HG02588 (cell line): Measurements from ENCODE around the gene GPR162.
A peak's percentile ranks its signal among the peaks of the same experiment; 100 is the strongest.

Experiments used
- ATAC-seq: cut with Tn5 transposase; IDR thresholded peaks from one replicate; pipeline ENCODE4 v1.9.1; 2021; ENCODE audit warnings: mild to moderate bottlenecking, moderate library complexity; ENCODE audit not compliant: unreplicated experiment

GPR162 gene, protein sequence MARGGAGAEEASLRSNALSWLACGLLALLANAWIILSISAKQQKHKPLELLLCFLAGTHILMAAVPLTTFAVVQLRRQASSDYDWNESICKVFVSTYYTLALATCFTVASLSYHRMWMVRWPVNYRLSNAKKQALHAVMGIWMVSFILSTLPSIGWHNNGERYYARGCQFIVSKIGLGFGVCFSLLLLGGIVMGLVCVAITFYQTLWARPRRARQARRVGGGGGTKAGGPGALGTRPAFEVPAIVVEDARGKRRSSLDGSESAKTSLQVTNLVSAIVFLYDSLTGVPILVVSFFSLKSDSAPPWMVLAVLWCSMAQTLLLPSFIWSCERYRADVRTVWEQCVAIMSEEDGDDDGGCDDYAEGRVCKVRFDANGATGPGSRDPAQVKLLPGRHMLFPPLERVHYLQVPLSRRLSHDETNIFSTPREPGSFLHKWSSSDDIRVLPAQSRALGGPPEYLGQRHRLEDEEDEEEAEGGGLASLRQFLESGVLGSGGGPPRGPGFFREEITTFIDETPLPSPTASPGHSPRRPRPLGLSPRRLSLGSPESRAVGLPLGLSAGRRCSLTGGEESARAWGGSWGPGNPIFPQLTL

GRCh38 chr12:6821591-6822425 lies at the start of gene GPR162:
Gene GPR162, plus strand, starts transcription at chr12:6821821. Its CDS starts 2,078 bp downstream, at chr12:6823899.
- ATAC-seq: no peak

- no peak for ATAC-seq
Measured at GRCh38 chr12:6772331-6772695, 49.3 kb upstream of the GPR162 start, which contains the start of gene LAG3. Gene LAG3, plus strand, starts transcription at chr12:6772520. Its CDS starts 333 bp downstream, at chr12:6772853.

- no peak for ATAC-seq
Measured at GRCh38 chr12:6772726-6773589, 48.7 kb upstream of the GPR162 start.

GRCh38 chr12:6773590-6774351 lies 47.9 kb upstream of the GPR162 start:
- ATAC-seq: no peak

GRCh38 chr12:6774499-6775062 lies 47.0 kb upstream of the GPR162 start:
- ATAC-seq: no peak

DNA sequence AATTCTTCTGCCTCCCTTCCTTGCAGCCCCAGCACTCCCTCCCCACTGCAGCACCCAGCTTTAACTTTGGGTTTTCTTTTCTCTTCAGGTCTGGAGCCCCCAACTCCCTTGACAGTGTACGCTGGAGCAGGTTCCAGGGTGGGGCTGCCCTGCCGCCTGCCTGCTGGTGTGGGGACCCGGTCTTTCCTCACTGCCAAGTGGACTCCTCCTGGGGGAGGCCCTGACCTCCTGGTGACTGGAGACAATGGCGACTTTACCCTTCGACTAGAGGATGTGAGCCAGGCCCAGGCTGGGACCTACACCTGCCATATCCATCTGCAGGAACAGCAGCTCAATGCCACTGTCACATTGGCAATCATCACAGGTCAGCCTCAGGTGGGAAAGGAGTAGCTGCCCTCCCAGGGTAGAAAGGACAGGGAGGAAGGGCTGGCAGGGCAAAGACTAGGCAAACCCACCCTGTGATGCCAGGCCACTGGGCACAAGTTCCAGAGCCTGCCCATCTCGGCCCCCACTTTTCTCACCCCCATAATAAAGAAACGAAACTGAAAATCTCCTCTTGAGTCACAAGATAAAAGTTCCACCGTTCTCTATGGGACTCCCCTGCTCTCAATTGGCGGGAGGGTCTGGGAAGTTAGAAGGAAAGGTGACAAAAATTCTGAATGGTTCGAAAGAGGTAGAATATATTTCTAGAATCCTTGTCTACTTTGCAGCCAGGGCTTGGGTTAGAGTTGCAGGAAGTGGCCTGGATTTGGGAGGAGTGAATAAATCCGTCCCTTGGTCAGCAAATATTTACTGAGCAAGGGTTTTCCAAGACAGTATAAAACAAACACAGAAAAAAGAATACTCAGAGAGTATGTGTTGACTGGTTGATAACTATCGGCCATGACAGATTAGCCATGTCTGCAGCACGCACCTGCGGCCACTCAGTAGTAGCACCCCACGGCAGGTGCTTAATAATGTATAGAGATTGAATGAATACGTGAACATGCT lies 46.1 kb upstream of the GPR162 start:
- ATAC-seq: no peak

- ATAC-seq: no peak
Measured at GRCh38 chr12:6777386-6777785, 44.2 kb upstream of the GPR162 start.

DNA sequence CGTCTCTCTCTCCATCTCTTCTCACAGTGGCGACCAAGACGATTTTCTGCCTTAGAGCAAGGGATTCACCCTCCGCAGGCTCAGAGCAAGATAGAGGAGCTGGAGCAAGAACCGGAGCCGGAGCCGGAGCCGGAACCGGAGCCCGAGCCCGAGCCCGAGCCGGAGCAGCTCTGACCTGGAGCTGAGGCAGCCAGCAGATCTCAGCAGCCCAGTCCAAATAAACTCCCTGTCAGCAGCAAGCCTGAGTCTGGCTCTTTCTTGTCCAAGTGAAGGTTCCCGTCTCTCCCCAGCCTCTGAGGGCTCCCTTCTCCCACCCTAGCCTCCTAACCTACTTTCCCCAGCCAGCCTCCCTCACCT lies 43.4 kb upstream of the GPR162 start:
- no peak for ATAC-seq

DNA sequence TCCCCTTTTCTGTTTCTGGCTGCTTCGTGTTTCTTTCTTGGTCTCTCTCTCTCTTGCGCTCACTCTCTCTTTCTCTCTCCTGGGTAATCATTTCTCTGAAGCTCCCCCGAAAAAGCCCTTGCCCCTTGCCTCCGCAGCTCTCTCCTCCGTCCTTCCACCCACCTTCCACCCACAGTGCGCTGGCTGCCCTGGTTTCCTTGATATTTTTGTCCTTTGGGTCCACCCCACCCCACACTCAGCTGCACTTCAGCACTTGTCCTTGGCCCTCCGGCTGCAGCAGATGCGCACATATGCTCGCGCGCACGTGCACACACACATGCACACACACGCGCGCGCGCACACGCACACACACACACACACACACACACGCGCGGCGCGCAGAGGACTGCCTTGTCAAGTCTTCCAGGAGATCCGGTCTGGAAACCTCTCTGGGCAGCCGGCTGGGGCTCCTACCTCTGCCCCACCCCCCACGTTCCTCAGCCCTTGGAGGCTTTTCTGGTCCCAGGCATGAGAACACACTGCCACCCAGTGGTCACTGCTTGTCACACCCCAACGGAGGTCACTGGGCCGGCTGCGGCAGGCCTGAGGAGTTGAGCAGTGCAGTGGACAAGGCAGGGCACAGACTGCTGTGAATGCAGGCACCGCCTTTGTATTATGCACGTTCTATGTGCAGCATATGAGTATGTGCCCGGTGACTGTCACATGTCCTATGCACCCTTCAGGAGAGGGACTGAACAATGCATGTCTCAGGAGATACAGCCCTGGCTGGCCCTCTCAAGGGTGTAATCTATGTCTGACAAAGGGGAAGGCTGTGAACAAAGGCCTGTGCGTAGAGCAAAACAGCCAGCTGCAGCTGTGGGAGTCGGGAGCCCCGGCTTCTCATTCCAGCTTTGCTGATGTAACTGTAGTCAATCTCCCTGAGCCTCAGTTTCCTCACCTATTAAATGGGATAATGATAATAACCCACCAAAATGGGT lies 42.8 kb upstream of the GPR162 start:
- ATAC-seq: peak; percentile 75

DNA sequence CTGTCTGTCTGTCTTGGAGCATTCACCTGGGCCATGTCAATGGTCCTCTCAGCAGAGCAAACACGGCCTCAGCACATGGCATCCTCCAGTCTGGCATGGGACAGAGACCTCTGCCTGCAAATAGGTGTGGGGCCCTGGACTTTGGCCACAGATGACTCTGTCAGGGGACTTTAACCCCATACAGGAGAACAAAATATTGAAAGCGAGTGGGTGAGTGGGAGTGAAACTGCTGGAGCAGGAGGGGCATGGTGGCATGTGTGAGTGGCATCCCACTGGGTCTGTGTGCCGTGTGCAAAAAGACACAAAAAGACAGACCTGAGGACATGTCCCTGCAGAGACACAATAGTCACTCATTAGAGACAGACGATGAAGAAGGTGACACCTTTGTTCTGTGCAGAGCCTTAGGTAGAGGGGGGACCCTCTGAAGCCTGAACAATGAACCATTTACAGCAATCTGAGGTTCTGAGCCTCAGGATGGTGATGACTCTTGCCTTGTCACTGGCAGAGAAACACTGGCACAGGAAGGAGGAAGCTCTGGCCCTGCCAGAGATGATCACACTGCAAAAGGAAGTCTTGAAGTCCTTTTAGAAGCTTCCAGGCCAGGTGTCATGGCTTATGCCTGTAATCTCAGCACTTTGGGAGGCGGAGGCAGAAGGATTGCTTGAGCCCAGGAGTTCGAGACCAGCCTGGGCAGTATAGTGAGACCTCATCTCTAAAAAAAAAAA lies 41.8 kb upstream of the GPR162 start:
- ATAC-seq: no peak

GRCh38 chr12:6780573-6780972 lies 41.0 kb upstream of the GPR162 start:
- no peak for ATAC-seq

GRCh38 chr12:6782119-6782518 lies 39.5 kb upstream of the GPR162 start:
- ATAC-seq: no peak

DNA sequence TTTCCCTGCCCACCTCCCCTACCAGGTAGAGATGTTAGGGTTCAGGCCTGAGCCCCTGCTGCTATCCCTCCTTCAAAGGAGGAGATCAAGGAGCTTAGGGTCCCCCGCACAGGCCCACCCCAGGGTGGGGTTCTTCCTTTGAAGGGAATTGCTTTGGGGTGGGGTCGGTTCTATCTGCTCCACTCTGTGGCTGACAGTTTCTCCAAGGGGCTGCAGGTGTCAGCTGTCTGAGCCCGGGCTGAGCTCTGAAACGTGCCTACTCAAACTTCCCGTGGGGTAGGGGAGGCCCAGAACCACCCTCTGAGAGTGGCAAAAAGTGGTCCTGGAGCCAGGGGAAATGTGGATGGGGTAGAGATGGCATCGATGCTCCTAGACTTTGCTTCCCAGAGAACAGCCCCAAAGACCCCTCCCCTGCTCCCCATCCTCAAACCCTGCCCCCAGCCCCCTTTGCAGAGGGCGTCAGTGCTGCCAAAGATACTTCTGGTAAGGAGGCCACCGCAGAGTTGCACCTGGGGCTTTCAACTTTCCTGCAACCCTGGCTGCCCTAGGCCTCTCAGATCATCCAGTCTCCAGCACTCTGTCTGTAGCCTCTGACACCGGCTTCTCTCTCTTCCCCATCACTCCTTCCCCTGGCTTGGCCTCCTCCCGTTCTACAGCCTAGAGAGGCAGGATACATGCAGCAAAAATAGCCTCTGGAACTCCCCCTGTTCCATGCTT lies 38.6 kb upstream of the GPR162 start:
- ATAC-seq: no peak

DNA sequence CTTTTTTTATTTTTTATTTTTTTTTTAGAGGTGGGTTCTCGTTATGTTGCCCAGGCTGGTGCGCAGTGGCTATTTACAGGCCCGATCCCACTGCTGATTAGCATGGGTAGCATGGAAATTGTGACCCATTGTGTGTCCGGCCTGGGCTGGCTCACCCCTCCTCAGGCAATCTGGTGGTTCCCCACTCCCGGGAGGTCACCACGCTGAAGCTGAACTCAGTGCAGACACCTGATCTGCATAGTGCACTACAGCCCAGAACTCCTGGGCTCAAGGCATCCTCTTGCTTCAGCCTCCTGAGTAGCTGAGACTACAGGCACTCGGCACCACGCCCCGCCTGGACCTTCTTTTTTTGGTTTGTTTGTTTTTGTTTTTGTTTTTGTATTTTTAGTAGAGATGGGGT lies 37.8 kb upstream of the GPR162 start:
- no peak for ATAC-seq

- ATAC-seq: no peak
Measured at GRCh38 chr12:6784296-6784695, 37.3 kb upstream of the GPR162 start.

DNA sequence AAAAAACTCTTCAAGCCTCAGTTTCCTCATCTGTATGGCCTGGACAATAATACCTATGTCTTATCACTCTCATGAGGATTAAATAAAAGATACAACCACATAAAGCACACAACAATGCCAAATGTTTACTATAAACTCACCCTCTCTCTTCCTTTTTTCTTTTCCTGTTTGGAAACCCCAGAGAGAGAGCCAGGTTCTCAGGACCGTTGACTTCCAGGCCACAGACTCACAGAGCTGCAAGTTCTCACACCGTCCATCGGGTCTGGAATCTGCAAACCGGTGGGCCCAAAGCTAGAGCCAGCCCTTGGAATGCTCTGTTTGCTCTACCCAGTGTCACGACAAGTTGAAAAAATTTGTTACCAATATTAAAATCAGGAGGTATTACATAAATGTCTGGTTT lies 36.9 kb upstream of the GPR162 start:
- no peak for ATAC-seq
